Subcutaneous adipose tissue (tissue), 4 donors: Measurements from ENCODE around the gene PACSIN2. TPM values are rescaled to one million over a fixed set of nuclear protein-coding genes. Genes with fewer than 3 reads are reported as not detected.

Experiments
- CTCF ChIP-seq: fragments of 450-650 bp; IDR thresholded peaks from one replicate; pipeline ENCODE4 v1.5.1; 2016; ENCODE audit warnings: low read depth, mild to moderate bottlenecking, control low read depth, antibody characterized with exemption, moderate library complexity
- total RNA-seq, 4 donors: library from RNA; depleted of rRNA; stranded (reverse); fragments of >200 nt; gene quantifications; one replicate each; pipeline ENCODE4 v1.1.0, GENCODE V29; 2016

Gene PACSIN2
- 10 to 100 TPM; 36.5 to 45.8 (median 39.9) TPM for total RNA-seq

DNA sequence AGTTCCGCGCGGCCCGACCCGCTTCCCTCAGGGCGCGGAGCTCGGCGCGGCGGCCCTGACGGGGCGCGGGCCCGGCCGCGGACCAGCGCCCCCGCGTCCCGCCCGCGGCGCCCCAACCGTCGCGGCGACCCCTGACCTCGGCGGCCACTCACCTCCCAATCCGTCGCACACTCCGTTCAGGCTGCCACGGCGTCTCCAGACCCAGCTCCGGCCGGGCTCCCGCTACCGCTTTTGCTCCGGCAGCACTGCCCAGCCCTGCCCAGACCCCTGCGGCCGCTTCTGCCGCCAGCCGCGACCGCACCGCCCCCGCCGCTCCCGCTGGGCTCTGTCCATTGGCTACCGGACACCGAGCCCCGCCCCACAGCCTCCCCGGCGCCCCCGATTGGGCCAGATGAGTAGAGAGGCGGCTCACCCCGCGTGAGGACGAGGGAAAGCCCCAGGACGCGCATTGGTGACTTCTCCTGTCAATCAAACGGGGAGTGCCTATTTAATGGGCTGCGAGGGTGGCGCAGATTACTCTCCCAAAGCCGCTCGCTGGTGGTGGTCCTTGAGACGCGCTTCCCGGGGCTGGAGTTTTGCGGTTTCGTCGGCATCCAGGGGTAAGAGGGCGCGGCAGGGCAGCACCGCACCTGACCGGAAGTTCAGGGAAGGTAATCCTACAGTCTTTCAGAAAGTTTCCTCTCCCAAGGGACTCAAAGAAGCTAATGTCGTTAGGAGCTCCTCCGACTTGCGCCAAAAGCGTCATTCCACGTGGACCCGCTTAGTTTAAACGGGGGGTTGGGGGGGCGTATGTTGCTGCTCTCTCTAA lies at the start of gene PACSIN2:
Gene PACSIN2 (minus strand): TSS at position 281 of the 808 bp plus-strand sequence. CDS start 103,069 bp downstream, outside the sequence.
- no peak for TF ChIP-seq CTCF

DNA sequence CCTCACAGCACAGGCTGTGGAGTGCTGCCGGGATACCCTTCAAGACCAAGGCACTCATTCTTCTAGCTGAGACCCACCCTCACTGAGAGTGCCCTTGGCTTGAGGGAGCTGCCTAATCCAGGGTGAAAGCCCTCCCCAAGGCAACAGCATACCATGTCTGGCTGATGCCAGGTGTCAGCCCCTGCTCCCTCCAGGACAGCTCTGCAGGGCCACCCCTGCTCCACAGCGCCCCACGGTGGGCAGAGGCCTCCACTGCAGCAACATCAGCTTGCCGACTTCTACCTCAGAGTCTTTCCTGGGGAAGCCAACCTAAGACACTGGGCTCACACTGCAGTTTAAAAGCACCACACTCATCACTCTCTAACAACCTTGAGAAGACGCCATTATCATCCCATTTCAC lies 45.2 kb upstream of the PACSIN2 start:
- no peak for TF ChIP-seq CTCF

- no peak for TF ChIP-seq CTCF
Observed at GRCh38 chr22:43057641-43058040, 42.7 kb upstream of the PACSIN2 start.

- no peak for TF ChIP-seq CTCF
Observed at GRCh38 chr22:43053176-43053575, 38.2 kb upstream of the PACSIN2 start.

- no peak for TF ChIP-seq CTCF
Observed at GRCh38 chr22:43050995-43051394, 36.0 kb upstream of the PACSIN2 start.

DNA sequence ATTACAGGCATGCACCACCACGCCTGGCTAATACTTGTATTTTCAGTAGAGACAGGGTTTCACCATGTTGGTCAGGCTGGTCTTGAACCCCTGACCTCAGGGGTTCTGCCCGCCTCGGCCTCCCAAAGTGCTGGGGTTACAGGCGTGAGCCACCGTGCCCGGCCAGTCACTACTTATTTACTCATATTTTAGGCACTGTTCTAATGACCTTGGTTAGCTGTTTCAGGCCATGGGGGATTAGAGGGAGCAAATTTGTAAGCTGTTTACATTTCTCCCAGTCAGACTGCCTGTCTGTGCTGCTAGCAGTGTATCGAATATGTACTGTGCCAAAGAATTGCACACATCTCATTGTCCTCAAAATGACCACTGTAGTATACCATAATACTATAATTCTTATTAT lies 32.7 kb upstream of the PACSIN2 start:
- no peak for TF ChIP-seq CTCF

- no peak for TF ChIP-seq CTCF
Observed at GRCh38 chr22:43044290-43044712, 29.4 kb upstream of the PACSIN2 start.
